ENCODE results near the gene BMAL1. TPM values are rescaled to one million over a fixed set of nuclear protein-coding genes. Genes with fewer than 3 reads are reported as not detected.

Gene BMAL1
- total RNA-seq, 1 experiment from 2014 or later: 3.2 TPM

- no peaks in the 10 kb centered on the region for H3K9me3 ChIP-seq (ENCODE audit: low read depth, low read length, poor library complexity, severe bottlenecking)
- no peaks in the 10 kb centered on the region for H3K36me3 ChIP-seq (ENCODE audit: insufficient read depth, low read length, poor library complexity, severe bottlenecking)
- ChIA-PET CTCF (no interaction called here), POLR2A (ENCODE audit: low non-redundant PET) (no interaction called here)
- H3K4me1 ChIP-seq (ENCODE audit: insufficient read depth, low read length, poor library complexity, severe bottlenecking): no peaks in the 10 kb centered on the region
- no TSS peak for BruUV-seq (replicated peaks)
- H3K4me3 ChIP-seq (ENCODE audit: low read depth, low read length, poor library complexity, severe bottlenecking): no peak overlapping the region
- TF ChIP-seq EZH2 (IDR thresholded peaks at IDR 0.05; ENCODE audit: borderline replicate concordance, low read depth, low read length, poor library complexity, severe bottlenecking) (no peak), CTCF (conservative IDR thresholded peaks at IDR 0.05; ENCODE audit: low read depth, low read length) (no peak)
- no peak overlapping the region for H3K27ac ChIP-seq (ENCODE audit: low read depth, low read length, poor library complexity, severe bottlenecking)
- H3K27me3 ChIP-seq (replicated peaks; ENCODE audit: insufficient read depth, low read depth, low read length, poor library complexity): no peaks in the 10 kb centered on the region
- DNase-seq (ENCODE audit: low spot score): no peak
- intact Hi-C loops (cut with micrococcal nuclease; ENCODE audit: unreplicated experiment): no loop called here
These were observed 15.5 kb upstream of the BMAL1 start for GRCh38 chr11:13262096-13262495.

GRCh38 chr11:13268791-13269190 lies 8.8 kb upstream of the BMAL1 start:
- Histone ChIP-seq H3K27ac (ENCODE audit: low read depth, low read length, poor library complexity, severe bottlenecking) (no peak overlapping the region), H3K9me3 (ENCODE audit: low read depth, low read length, poor library complexity, severe bottlenecking) (no peaks in the 10 kb centered on the region), H3K27me3 (replicated peaks; ENCODE audit: insufficient read depth, low read depth, low read length, poor library complexity) (peaks cover 17% of the 10 kb centered on the region), H3K4me1 (ENCODE audit: insufficient read depth, low read length, poor library complexity, severe bottlenecking) (no peaks in the 10 kb centered on the region), H3K36me3 (ENCODE audit: insufficient read depth, low read length, poor library complexity, severe bottlenecking) (no peaks in the 10 kb centered on the region), H3K4me3 (ENCODE audit: low read depth, low read length, poor library complexity, severe bottlenecking) (no peak overlapping the region)
- POLR2A ChIA-PET (ENCODE audit: low non-redundant PET): no interaction called here
- BruUV-seq (replicated peaks): no TSS peak
- CTCF ChIA-PET: no interaction called here
- no peak for DNase-seq (ENCODE audit: low spot score)
- intact Hi-C loops (cut with micrococcal nuclease; ENCODE audit: unreplicated experiment): no loop called here
- TF ChIP-seq EZH2 (IDR thresholded peaks at IDR 0.05; ENCODE audit: borderline replicate concordance, low read depth, low read length, poor library complexity, severe bottlenecking): no peak
- TF ChIP-seq CTCF (conservative IDR thresholded peaks at IDR 0.05; ENCODE audit: low read depth, low read length): no peak

- H3K27me3 ChIP-seq (replicated peaks; ENCODE audit: insufficient read depth, low read depth, low read length, poor library complexity): peaks cover 27% of the 10 kb centered on the region
- TF ChIP-seq EZH2 (IDR thresholded peaks at IDR 0.05; ENCODE audit: borderline replicate concordance, low read depth, low read length, poor library complexity, severe bottlenecking): no peak
- TF ChIP-seq CTCF (conservative IDR thresholded peaks at IDR 0.05; ENCODE audit: low read depth, low read length): no peak
- POLR2A ChIA-PET (ENCODE audit: low non-redundant PET): no interaction called here
- CTCF ChIA-PET: no interaction called here
- intact Hi-C loops (cut with micrococcal nuclease; ENCODE audit: unreplicated experiment): loop anchor here (10.0 kb wide), 2 partner anchors 55 to 195 kb away; partner anchors contain the start of gene BTBD10
- no peaks in the 10 kb centered on the region for H3K9me3 ChIP-seq (ENCODE audit: low read depth, low read length, poor library complexity, severe bottlenecking)
- no peak overlapping the region for H3K4me3 ChIP-seq (ENCODE audit: low read depth, low read length, poor library complexity, severe bottlenecking)
- no peaks in the 10 kb centered on the region for H3K36me3 ChIP-seq (ENCODE audit: insufficient read depth, low read length, poor library complexity, severe bottlenecking)
- DNase-seq (ENCODE audit: low spot score): no peak
- no peak overlapping the region for H3K27ac ChIP-seq (ENCODE audit: low read depth, low read length, poor library complexity, severe bottlenecking)
- no TSS peak for BruUV-seq (replicated peaks)
- H3K4me1 ChIP-seq (ENCODE audit: insufficient read depth, low read length, poor library complexity, severe bottlenecking): no peaks in the 10 kb centered on the region
These were observed 7.8 kb upstream of the BMAL1 start for GRCh38 chr11:13269775-13270174.
